ENCODE measurements around the gene USP9X. TPM values are rescaled to one million over a fixed set of nuclear protein-coding genes. Genes with fewer than 3 reads are reported as not detected.

The USP9X gene
- total and polyA plus RNA-seq, 3 donors from 2014 or later: 50.8 to 161 (median 135) TPM

GRCh38 chrX:41116948-41117347, 31.7 kb downstream of the USP9X start:
- WGBS, 2 donors: 32% methylated on average over 4 of the region's 4 CpGs
- Histone ChIP-seq H3K27me3 (no peaks in the 10 kb centered on the region), H3K4me3 (no peak overlapping the region), H3K4me1 (no peaks in the 10 kb centered on the region), H3K9me3 (no peaks in the 10 kb centered on the region), H3K36me3 (ENCODE audit: low read depth, missing control alignments) (no peaks in the 10 kb centered on the region), H3K27ac (no peak overlapping the region)
- no peak for TF ChIP-seq POLR2A (IDR thresholded peaks at IDR 0.05)
- no peak for TF ChIP-seq CTCF (IDR thresholded peaks at IDR 0.05)
- intact Hi-C loops (cut with DNase I; ENCODE audit: low total_unique reads): no loop called here
- DNase-seq: no peak

GRCh38 chrX:41118156-41118555, 32.9 kb downstream of the USP9X start:
- Histone ChIP-seq H3K4me1 (no peaks in the 10 kb centered on the region), H3K36me3 (ENCODE audit: low read depth, missing control alignments) (no peaks in the 10 kb centered on the region), H3K9me3 (no peaks in the 10 kb centered on the region), H3K27ac (no peak overlapping the region), H3K27me3 (no peaks in the 10 kb centered on the region), H3K4me3 (no peak overlapping the region)
- TF ChIP-seq POLR2A (IDR thresholded peaks at IDR 0.05): no peak
- TF ChIP-seq CTCF (IDR thresholded peaks at IDR 0.05): no peak
- 85 to 86% methylated on average over 5 of the region's 5 CpGs for WGBS, 2 donors
- no peak for DNase-seq
- intact Hi-C loops (cut with DNase I; ENCODE audit: low total_unique reads): no loop called here

GRCh38 chrX:41119803-41120202, 34.6 kb downstream of the USP9X start:
- TF ChIP-seq CTCF (IDR thresholded peaks at IDR 0.05) (no peak), POLR2A (IDR thresholded peaks at IDR 0.05) (no peak)
- no peaks in the 10 kb centered on the region for H3K9me3 ChIP-seq
- intact Hi-C loops (cut with DNase I; ENCODE audit: low total_unique reads): no loop called here
- no peaks in the 10 kb centered on the region for H3K4me1 ChIP-seq
- no peak for DNase-seq
- H3K4me3 ChIP-seq: no peak overlapping the region
- no peak overlapping the region for H3K27ac ChIP-seq
- no peaks in the 10 kb centered on the region for H3K27me3 ChIP-seq
- no peaks in the 10 kb centered on the region for H3K36me3 ChIP-seq (ENCODE audit: low read depth, missing control alignments)
- 85 to 96% methylated on average over 6 of the region's 6 CpGs for WGBS, 2 donors

- no peak overlapping the region for H3K4me3 ChIP-seq
- H3K27me3 ChIP-seq: no peaks in the 10 kb centered on the region
- H3K4me1 ChIP-seq: no peaks in the 10 kb centered on the region
- 95% methylated on average over 1 of the region's 1 CpG; no CpG with 5 or more reads in 1 of the 2 donors for WGBS, 2 donors
- H3K9me3 ChIP-seq: no peaks in the 10 kb centered on the region
- H3K27ac ChIP-seq: no peak overlapping the region
- intact Hi-C loops (cut with DNase I; ENCODE audit: low total_unique reads): no loop called here
- H3K36me3 ChIP-seq (ENCODE audit: low read depth, missing control alignments): no peaks in the 10 kb centered on the region
- no peak for DNase-seq
- TF ChIP-seq POLR2A (IDR thresholded peaks at IDR 0.05): no peak
- no peak for TF ChIP-seq CTCF (IDR thresholded peaks at IDR 0.05)
Measured at GRCh38 chrX:41121766-41122165, 36.5 kb downstream of the USP9X start.

- WGBS, 2 donors: 77 to 85% methylated on average over 5 to 7 of the region's 7 CpGs
Measured at GRCh38 chrX:41122664-41123257, 37.5 kb downstream of the USP9X start.

More at GRCh38 chrX:41122664-41123257, 37.5 kb downstream of the USP9X start:
- Histone ChIP-seq H3K27ac (no peak overlapping the region), H3K4me1 (no peaks in the 10 kb centered on the region), H3K4me3 (no peak overlapping the region), H3K27me3 (no peaks in the 10 kb centered on the region), H3K36me3 (ENCODE audit: low read depth, missing control alignments) (no peaks in the 10 kb centered on the region), H3K9me3 (no peaks in the 10 kb centered on the region)
- intact Hi-C loops (cut with DNase I; ENCODE audit: low total_unique reads): no loop called here
- DNase-seq: no peak
- TF ChIP-seq CTCF (IDR thresholded peaks at IDR 0.05): no peak
- no peak for TF ChIP-seq POLR2A (IDR thresholded peaks at IDR 0.05)
